Stimulated activated CD4-positive, alpha-beta T cell treated with anti-CD3 and anti-CD28 coated beads, Interleukin-1b, Interleukin-23, amount 100 ng/mL, for 24 hours (primary cell): Measurements from ENCODE around the gene OR8S1.
"Not testable (repeated sequence)": the region's sequence is repeated elsewhere in the genome, so short reads cannot be mapped to it uniquely, and the experiment has no call there.

Source experiments
- DNase-seq, 4 experiments: peaks; one replicate each; pipeline ENCODE4 v3.0.0-alpha.2; 2020; ENCODE audit warnings: low read depth in 4 of 4, low spot score in 1 of 4

Gene OR8S1, protein sequence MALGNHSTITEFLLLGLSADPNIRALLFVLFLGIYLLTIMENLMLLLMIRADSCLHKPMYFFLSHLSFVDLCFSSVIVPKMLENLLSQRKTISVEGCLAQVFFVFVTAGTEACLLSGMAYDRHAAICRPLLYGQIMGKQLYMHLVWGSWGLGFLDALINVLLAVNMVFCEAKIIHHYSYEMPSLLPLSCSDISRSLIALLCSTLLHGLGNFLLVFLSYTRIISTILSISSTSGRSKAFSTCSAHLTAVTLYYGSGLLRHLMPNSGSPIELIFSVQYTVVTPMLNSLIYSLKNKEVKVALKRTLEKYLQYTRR

DNA sequence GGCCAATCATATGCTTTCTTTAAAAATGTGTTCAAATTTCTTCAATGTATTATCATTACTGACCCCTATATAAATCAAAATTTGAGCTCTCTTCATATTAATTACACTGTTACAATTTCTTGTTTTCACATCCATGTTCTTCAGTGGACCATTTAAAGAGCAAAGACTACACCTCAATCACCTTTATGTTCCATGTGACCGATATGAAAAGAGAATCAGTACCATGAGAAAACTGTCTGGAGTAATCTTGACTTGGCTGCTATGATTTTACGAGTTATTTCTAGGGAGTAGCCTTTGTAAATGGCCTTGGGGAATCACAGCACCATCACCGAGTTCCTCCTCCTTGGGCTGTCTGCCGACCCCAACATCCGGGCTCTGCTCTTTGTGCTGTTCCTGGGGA lies at the start of gene OR8S1:
OR8S1 (plus strand) TSS at position 301 of the 400 bp plus-strand sequence; CDS start at position 301, 0 bp downstream.
- DNase-seq: no peak

GRCh38 chr12:48482198-48482597 lies 43.2 kb upstream of the OR8S1 start, which contains the start of gene C12orf54:
C12orf54 (plus strand) TSS chr12:48482498; CDS start chr12:48483297, 799 bp downstream.
- no peak for DNase-seq

- no peak for DNase-seq
Measured at GRCh38 chr12:48482930-48483329, 42.5 kb upstream of the OR8S1 start.

GRCh38 chr12:48486261-48486660 lies 39.2 kb upstream of the OR8S1 start:
- DNase-seq: no peak

DNA sequence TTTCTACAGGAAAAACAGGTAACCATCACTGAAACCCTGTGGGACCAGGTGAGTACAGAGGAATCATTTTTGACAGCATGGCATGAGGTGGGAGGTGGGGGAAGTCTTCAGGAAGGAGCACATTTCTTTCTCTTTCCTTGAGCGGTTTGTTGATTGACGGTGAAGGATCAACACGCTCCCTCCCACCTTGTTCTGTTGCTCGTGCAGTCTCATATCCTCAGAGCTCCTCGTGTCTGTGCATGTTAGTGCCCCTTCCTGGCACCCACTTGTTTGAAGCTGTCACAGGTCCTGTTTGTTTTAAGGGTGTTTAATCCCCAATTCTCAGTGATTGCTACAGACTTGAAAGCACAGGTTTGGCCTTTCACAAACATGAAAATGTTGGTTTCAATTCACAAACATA lies 38.8 kb upstream of the OR8S1 start:
- DNase-seq: no peak

DNA sequence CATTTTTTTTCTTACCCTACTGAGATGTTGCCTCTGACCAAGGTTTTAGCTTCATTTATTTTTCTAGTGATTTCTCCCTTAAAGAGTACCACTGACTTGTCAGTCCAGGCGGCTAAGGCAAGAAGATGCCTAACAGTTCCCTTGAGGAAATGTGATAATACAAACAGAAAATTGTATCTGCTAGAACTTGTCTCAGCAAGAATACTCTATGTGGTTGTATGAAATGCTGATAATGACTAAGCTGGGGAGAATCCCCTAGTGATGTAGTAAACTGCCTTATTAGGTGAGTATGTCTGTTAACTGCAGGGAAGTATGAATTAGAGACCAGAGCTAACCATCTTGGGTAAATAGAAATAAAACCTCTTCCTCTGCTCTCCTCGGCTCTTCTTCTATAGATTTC lies 36.4 kb upstream of the OR8S1 start:
- DNase-seq: no peak

- not testable (repeated sequence) for DNase-seq
Measured at GRCh38 chr12:48489456-48489855, 36.0 kb upstream of the OR8S1 start.

DNA sequence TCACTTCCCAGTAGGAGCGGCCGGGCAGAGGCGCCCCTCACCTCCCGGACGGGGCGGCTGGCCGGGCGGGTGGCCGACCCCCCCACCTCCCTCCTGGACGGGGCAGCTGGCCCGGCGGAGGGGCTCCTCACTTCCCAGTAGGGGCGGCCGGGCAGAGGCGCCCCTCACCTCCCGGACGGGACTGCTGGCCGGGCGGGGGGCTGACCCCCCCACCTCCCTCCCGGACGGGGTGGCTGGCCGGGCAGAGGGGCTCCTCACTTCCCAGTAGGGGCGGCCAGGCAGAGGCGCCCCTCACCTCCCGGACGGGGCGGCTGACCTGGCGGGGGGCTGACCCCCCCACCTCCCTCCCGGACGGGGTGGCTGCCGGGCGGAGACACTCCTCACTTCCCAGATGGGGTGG lies 25.2 kb upstream of the OR8S1 start:
- not testable (repeated sequence) for DNase-seq

DNA sequence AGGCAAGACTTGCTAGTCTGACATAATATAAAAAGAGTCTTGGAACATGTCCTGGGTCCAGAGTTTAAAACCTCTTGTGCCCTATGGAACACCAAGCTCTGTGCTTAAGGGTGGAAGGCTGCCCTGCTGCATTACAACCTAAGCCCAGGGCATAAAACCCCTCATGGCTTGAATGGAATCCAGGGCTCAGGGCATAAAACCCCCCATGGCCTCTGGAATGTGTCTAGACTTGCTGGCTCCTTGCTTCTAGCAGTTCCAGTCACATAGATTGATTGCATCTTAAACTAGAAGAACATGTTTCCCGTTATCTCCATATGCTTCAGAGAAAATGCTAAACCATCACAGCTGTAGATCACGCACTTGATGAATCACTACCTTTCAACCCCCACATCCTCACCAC lies 18.6 kb upstream of the OR8S1 start:
- not testable (repeated sequence) for DNase-seq

- no peak for DNase-seq
Measured at GRCh38 chr12:48508987-48509386, 16.4 kb upstream of the OR8S1 start.

GRCh38 chr12:48510111-48510510 lies 15.3 kb upstream of the OR8S1 start:
- DNase-seq: no peak

DNA sequence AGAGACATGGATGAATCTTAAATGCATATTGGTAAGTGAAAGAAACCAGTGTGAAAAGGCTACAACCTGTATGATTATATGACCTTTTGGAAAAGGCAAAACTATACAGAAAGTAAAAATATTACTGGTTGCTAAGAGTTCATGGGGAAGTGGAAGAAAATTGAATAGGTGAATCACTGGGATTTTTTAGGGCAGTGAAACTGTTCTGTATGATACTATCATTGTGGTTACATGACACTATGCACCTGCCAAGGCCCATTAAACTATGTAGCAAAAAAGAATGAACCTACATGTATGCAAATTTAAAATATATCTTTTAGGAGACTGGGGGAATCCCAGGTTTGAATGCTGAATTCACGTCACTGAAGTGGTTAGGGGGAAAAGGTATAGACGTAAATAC lies 12.6 kb upstream of the OR8S1 start:
- no peak for DNase-seq

DNA sequence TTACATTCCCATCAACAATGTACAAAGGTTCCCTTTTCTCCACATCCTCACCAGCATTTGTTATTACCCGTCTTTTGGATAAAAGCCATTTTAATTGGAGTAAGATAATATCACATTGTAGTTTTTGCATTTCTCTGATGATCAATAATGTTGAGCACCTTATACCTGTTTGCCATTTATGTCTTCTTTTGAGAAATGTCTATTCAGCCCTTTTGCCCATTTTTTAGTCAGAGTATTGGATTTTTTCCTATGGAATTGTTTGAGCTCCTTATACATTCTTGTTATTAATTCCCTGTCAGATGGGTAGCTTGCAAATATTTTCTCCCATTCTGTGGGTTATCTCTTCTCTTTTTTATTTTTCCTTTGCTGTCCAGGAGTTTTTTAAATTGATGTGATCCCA lies 10.7 kb upstream of the OR8S1 start:
- DNase-seq: no peak

DNA sequence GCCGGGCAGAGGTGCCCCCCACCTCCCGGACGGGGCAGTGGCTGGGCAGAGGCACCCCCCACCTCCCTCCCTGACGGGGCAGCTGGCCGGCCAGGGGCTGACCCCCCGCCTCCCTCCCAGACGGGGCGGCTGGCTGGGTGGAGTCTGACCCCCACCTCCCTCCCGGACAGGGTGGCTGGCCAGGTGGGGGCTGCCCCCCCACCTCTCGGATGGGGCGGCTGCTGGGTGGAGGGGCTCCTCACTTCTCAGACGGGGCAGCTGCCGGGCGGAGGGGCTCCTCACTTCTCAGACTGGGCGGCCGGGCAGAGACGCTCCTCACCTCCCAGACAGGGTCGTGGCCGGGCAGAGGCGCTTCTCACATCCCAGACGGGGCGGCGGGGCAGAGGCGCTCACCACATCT lies 5.1 kb upstream of the OR8S1 start:
- not testable (repeated sequence) for DNase-seq

GRCh38 chr12:48527891-48528670 lies 2.6 kb downstream of the OR8S1 start:
- no peak for DNase-seq

GRCh38 chr12:48532601-48533000 lies 7.2 kb downstream of the OR8S1 start:
- no peak for DNase-seq

DNA sequence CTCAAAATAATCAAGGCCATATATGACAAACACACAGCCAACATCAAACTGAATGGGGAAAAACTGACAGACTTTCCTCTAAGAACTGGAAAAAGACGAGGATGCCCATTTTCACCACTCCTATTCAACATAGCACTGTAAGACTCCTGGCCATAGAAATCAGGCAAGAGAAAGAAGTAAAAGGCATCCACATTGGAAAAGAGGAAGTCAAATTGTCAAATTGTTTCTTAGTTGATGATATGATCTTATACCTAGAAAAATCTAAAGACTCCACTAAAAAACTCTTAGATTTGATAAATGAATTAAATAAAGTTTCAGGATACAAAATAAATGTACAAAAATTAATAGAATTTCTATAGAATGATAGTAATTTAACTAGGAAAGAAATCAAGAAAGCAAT lies 11.2 kb downstream of the OR8S1 start:
- no peak for DNase-seq

DNA sequence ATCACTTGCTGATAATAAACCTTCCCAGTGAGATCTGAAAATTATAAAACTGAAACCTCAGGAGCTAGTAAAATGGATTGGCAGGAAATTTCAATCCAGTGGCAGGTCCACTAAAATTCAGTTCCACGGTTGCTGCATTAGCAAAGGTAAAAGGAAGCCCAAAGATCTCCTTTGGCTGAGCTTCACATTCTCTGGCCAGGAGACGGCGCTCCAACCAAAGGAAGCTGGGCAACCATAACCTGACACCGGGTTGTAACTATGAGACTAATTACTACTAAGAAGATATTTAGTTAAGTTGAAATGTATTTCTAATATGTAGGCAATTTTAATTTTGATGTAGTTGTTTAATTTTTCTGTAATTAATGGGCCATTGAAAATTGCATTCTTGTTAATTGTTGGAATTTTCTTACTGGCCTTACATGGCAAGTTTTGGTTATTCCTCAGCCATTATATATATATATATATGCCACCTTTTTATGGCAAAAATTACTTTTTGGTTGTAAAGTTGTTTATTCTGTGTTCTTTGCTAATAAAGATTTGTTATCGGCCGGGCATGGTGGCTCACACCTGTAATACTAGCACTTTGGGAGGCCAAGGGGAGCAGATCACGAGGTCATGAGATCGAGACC lies 17.0 kb downstream of the OR8S1 start:
- peak in 3 of 4 experiments; percentile 13 to 29 (median 17) for DNase-seq

DNA sequence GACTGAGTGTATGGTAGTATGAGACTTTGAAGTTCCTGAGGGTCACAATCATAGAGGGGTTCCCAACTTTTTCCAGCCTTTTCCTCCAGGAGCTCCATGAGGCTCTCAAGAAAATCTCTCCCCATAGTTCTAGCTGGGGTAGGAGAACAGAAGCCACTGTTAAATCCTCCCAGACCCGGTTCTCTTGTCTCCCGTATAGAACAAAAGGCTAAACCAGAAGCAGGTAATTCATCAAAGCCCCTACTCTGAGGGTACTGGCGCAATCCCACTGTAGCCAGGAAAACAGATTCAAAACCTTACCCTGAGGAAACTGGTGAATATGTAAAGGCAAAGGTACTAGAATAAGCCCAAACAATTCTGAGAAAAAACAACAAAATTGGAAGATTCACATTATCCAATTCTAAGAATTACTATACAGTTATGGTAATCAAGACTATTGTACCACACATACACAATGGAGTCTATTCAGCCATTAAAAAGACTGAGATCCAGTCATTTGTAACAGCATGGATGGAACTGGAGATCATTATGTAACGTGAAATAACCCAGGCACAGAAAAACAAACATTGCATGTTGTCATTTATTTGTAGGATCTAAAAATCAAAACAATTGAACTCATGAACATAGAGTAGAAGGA lies 20.5 kb downstream of the OR8S1 start:
- no peak for DNase-seq

DNA sequence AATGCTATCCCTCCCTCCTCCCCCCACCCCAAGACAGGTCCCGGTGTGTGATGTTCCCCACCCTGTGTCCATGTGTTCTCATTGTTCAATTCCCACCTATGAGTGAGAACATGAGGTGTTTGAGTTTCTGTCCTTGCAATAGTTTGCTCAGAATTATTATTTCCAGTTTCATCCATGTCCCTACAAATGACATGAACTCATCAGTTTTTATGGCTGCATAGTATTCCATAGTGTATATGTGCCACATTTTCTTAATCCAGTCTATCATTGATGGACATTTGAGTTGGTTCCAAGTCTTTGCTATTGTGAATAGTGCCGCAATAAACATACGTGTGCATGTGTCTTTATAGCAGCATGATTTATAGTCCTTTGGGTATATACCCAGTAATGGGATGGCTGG lies 21.6 kb downstream of the OR8S1 start:
- not testable (repeated sequence) for DNase-seq

DNA sequence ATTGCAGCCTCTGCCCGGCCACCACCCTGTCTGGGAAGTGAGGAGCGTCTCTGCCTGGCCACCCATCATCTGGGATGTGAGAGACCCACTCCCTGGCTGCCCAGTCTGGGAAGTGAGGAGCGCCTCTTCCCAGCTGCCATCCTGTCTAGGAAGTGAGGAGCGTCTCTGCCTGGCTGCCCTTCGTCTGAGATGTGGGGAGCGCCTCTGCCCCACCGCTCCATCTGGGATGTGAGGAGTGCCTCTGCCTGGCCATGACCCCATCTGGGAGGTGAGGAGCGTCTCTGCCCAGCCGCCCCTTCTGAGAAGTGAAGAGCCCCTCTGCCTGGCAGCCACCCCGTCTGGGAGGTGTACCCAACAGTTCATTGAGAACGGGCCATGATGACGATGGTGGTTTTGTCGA lies 26.2 kb downstream of the OR8S1 start:
- DNase-seq: not testable (repeated sequence)
